ENCODE measurements around the gene NPEPL1.

NPEPL1 gene

DNA sequence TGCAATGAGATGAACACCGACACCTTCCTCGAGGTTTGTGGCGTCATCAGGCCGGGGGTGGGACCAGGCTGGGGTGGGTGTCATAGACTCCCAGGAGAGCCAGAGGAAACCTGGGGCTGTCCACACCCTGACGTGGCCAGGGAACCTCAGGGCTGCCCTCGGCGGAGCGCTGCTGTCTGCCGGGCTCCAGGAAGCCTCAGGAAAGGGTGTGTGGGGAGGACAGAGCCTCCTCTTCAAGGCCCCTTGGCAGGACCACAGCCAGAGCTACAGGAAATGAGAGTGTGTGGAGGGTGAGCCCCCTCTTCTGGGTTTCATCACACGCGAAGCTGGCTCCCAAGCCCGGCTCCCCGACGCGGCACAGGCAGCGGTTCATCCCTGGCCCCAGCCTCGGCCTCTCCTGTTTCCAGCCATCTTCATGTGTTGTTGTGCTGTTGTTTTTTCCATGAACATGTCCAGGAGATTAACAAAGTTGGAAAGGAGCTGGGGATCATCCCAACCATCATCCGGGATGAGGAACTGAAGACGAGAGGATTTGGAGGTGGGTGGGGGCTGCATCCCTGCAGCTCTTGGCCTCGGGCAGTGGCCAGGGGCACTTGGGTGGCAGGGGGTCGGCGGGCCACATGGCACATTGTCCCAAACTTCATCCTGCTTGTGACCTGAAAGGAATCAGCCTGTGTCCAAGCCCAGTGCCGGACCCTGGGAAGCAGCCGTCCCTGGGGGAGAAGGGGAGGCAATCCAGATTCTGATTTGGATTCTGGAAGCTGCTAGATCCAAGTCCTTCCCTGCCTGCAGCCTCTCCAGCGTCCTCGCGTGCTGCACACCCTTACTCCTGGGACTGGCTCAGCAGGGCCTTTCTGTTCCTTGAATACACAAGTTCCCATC is 6.4 kb downstream of the NPEPL1 start:
- no peak for FAIRE-seq

GRCh38 chr20:58699623-58700107 is 7.1 kb downstream of the NPEPL1 start:
- no peak for DNase-seq (ENCODE audit: insufficient read length, low spot score)
- no peak for FAIRE-seq
- TF ChIP-seq, protein P1, sequence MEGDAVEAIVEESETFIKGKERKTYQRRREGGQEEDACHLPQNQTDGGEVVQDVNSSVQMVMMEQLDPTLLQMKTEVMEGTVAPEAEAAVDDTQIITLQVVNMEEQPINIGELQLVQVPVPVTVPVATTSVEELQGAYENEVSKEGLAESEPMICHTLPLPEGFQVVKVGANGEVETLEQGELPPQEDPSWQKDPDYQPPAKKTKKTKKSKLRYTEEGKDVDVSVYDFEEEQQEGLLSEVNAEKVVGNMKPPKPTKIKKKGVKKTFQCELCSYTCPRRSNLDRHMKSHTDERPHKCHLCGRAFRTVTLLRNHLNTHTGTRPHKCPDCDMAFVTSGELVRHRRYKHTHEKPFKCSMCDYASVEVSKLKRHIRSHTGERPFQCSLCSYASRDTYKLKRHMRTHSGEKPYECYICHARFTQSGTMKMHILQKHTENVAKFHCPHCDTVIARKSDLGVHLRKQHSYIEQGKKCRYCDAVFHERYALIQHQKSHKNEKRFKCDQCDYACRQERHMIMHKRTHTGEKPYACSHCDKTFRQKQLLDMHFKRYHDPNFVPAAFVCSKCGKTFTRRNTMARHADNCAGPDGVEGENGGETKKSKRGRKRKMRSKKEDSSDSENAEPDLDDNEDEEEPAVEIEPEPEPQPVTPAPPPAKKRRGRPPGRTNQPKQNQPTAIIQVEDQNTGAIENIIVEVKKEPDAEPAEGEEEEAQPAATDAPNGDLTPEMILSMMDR (IDR thresholded peaks at IDR 0.05; ENCODE audit: insufficient read depth, missing control alignments): no peak

More for the DNA sequence above, 6.4 kb downstream of the NPEPL1 start:
- TF ChIP-seq, protein P1 (IDR thresholded peaks at IDR 0.05; ENCODE audit: insufficient read depth, missing control alignments): no peak
- DNase-seq (ENCODE audit: insufficient read length, low spot score): no peak

DNA sequence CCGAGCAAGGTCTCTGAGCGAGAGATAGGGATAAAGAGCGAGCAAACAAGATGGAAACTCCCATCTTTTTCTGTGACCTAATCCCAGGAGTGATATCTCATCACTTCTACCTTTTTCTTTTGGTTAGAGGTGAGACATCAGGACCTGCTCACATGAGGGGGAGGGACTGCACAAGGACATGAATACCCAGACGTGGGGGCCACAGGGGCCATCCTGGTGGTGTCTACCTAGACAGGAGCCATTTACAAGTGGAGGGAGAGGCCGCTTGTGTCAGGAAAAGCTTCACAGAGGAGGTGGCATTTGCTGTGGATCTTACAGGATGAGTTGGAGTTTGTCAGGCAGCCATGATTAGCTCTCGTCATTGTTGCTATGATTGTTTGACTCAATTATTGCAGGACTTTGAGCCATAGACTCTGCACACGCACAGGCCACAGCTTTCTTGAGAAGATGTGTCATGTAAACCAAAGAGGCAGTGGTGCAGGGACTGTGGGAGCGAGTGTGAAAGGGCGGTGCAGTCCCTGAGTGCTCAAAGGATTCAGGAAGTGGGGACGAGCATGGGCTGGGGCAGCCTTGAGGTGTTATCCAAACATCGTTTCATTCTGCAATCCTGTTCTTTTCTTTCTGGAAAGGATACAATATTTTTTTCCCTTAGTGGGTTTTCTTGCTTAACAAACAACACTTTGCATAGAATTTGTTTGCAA is 7.7 kb downstream of the NPEPL1 start:
- TF ChIP-seq, protein P1 (IDR thresholded peaks at IDR 0.05; ENCODE audit: insufficient read depth, missing control alignments): no peak
- FAIRE-seq (no peak), DNase-seq (ENCODE audit: insufficient read length, low spot score) (no peak)

GRCh38 chr20:58700823-58701222 is 8.2 kb downstream of the NPEPL1 start:
- DNase-seq (ENCODE audit: insufficient read length, low spot score): no peak
- TF ChIP-seq, protein P1 (IDR thresholded peaks at IDR 0.05; ENCODE audit: insufficient read depth, missing control alignments): no peak
- FAIRE-seq: no peak

GRCh38 chr20:58701431-58702160 is 9.0 kb downstream of the NPEPL1 start:
- TF ChIP-seq, protein P1 (IDR thresholded peaks at IDR 0.05; ENCODE audit: insufficient read depth, missing control alignments): no peak
- no peak for FAIRE-seq
- no peak for DNase-seq (ENCODE audit: insufficient read length, low spot score)

DNA sequence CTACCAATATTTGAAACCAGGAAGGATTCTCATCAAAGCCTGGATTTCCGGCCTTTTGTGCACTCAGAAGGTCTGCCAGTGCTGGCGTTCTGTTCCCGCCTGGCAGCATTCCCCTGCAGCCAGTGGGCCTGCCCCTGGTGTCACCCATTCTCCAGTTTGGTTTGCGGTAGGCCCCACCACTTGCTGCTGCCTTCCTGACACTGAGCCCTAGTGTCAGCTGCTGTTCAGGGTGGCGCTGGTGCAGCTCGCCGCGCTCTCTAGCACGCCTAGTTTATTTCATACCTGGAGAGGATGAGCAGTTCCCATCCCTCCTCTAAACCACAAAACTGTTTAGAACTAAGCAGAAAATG is 9.5 kb downstream of the NPEPL1 start:
- TF ChIP-seq, protein P1 (IDR thresholded peaks at IDR 0.05; ENCODE audit: insufficient read depth, missing control alignments): no peak

More for the DNA sequence above, 9.5 kb downstream of the NPEPL1 start:
- no peak for FAIRE-seq
- DNase-seq (ENCODE audit: insufficient read length, low spot score): no peak

Measured in D721Med (cell line).